HepG2 (cell line): Measurements from ENCODE around the gene CA9. TPM values are rescaled to one million over a fixed set of nuclear protein-coding genes. Genes with fewer than 3 reads are reported as not detected.

ENCODE experiments used
- CBX2 ChIP-seq, 2 experiments: fragments of 200-600 bp in 1 of 2; sonication (generic); formaldehyde crosslinking in 1 of 2; IDR thresholded peaks; 2 replicates each; pipeline versions ENCODE4 v1.7.0 to v1.8.1; 2018 to 2022; ENCODE audit warnings: low read depth in 2 of 2, low read length in 1 of 2, mild to moderate bottlenecking in 1 of 2, missing genetic modification reagents in 1 of 2
- ELF3 ChIP-seq: IDR thresholded peaks from 2 replicates; pipeline ENCODE4 v1.6.1; 2016; ENCODE audit warnings: missing genetic modification reagents, missing compliant biosample characterization
- KDM5B ChIP-seq: sonication (generic); formaldehyde crosslinking; IDR thresholded peaks from 2 replicates; pipeline ENCODE4 v1.4.0; 2020; ENCODE audit warnings: missing genetic modification reagents, mild to moderate bottlenecking, borderline replicate concordance
- MAFF ChIP-seq: IDR thresholded peaks from 2 replicates; pipeline ENCODE4 v1.6.1; 2011; ENCODE audit warnings: low read depth, low read length, improper control_type of control experiment
- NFYB ChIP-seq: sonication (generic); formaldehyde crosslinking; IDR thresholded peaks from 2 replicates; pipeline ENCODE4 v1.4.0; 2020; ENCODE audit warnings: missing genetic modification reagents
- NONO ChIP-seq, 2 experiments: fragments of 450-650 bp in 1 of 2; sonication (generic) in 1 of 2; formaldehyde crosslinking in 1 of 2; IDR thresholded peaks in 1 of 2; conservative IDR thresholded peaks in 1 of 2; 2 replicates each; pipeline versions ENCODE4 v1.6.1 to v1.8.0; 2017 to 2022; ENCODE audit warnings: mild to moderate bottlenecking in 1 of 2, missing genetic modification reagents in 1 of 2, moderate library complexity in 1 of 2
- TAF1 ChIP-seq: sonication (generic); formaldehyde crosslinking; IDR thresholded peaks from 2 replicates; pipeline ENCODE4 v1.4.0; 2020; ENCODE audit warnings: missing genetic modification reagents
- THAP11 ChIP-seq: IDR thresholded peaks from 2 replicates; pipeline ENCODE4 v1.6.1; 2016; ENCODE audit warnings: missing biosample characterization, missing genetic modification reagents
- ZFX ChIP-seq: sonication (generic); formaldehyde crosslinking; IDR thresholded peaks from 2 replicates; pipeline ENCODE4 v1.4.0; 2020; ENCODE audit warnings: mild to moderate bottlenecking, low read depth, missing genetic modification reagents, moderate library complexity
- ZFY ChIP-seq: sonication (generic); formaldehyde crosslinking; IDR thresholded peaks from 2 replicates; pipeline ENCODE4 v1.4.0; 2020; ENCODE audit warnings: missing genetic modification reagents
- ZMYM3 ChIP-seq: sonication (generic); formaldehyde crosslinking; IDR thresholded peaks from 2 replicates; pipeline ENCODE4 v1.5.1; 2020; ENCODE audit warnings: mild to moderate bottlenecking, missing genetic modification reagents
- ZNF317 ChIP-seq: sonication (generic); formaldehyde crosslinking; IDR thresholded peaks from 2 replicates; pipeline ENCODE4 v1.5.0; 2020; ENCODE audit warnings: mild to moderate bottlenecking, missing genetic modification reagents
- ZNF709 ChIP-seq: sonication (generic); formaldehyde crosslinking; IDR thresholded peaks from 2 replicates; pipeline ENCODE4 v1.5.0; 2020; ENCODE audit warnings: mild to moderate bottlenecking, missing genetic modification reagents
- polyA plus RNA-seq, 8 experiments: library from polyadenylated mRNA; depleted of rRNA in 3 of 8; stranded (reverse) in 7 of 8; unstranded in 1 of 8; fragments of >200 nt; fragmentation: Illumina TruSeq in 4 of 8; extraction: Trizol in 4 of 8; gene quantifications; 2 replicates each; pipeline versions ENCODE4 v1.2.1 to v1.2.3, GENCODE V29; 2011 to 2016; ENCODE audit warnings: low read depth in 4 of 8, missing spikeins in 1 of 8, mixed read lengths in 1 of 8; ENCODE audit not compliant: insufficient read depth in 1 of 8
- total RNA-seq, 5 experiments: library from RNA; depleted of rRNA; stranded (reverse); fragments of >200 nt; fragmentation: Illumina TruSeq; extraction: Trizol; gene quantifications; 2 replicates each; pipeline ENCODE4 v1.2.3, GENCODE V29; 2016; ENCODE audit warnings: low read depth in 1 of 5
- TF ChIP-seq, protein P1 (sequence below): IDR thresholded peaks from 2 replicates; pipeline ENCODE4 v1.4.0; 2020; ENCODE audit warnings: mild to moderate bottlenecking, missing genetic modification reagents
- TF ChIP-seq, protein P2 (sequence below): fragments of 450-650 bp; IDR thresholded peaks from 2 replicates; pipeline ENCODE4 v1.6.1; 2016
- TF ChIP-seq, protein P3 (sequence below): IDR thresholded peaks from 2 replicates; pipeline ENCODE4 v1.6.1; 2016; ENCODE audit warnings: missing compliant biosample characterization, missing genetic modification reagents, borderline replicate concordance
- TF ChIP-seq, protein P4 (sequence below): sonication (generic); formaldehyde crosslinking; IDR thresholded peaks from 2 replicates; pipeline ENCODE4 v1.5.0; 2020; ENCODE audit warnings: mild to moderate bottlenecking, missing genetic modification reagents, borderline replicate concordance
- TF ChIP-seq, protein P5 (sequence below): IDR thresholded peaks from 2 replicates; pipeline ENCODE4 v1.6.1; 2012; ENCODE audit warnings: inconsistent platforms

Gene CA9
- total and polyA plus RNA-seq, 2 of the 13 experiments (the other 11 are each of a cell fraction or from before 2014, with no cell fraction given), result 0.13 to 152 TPM

DNA sequence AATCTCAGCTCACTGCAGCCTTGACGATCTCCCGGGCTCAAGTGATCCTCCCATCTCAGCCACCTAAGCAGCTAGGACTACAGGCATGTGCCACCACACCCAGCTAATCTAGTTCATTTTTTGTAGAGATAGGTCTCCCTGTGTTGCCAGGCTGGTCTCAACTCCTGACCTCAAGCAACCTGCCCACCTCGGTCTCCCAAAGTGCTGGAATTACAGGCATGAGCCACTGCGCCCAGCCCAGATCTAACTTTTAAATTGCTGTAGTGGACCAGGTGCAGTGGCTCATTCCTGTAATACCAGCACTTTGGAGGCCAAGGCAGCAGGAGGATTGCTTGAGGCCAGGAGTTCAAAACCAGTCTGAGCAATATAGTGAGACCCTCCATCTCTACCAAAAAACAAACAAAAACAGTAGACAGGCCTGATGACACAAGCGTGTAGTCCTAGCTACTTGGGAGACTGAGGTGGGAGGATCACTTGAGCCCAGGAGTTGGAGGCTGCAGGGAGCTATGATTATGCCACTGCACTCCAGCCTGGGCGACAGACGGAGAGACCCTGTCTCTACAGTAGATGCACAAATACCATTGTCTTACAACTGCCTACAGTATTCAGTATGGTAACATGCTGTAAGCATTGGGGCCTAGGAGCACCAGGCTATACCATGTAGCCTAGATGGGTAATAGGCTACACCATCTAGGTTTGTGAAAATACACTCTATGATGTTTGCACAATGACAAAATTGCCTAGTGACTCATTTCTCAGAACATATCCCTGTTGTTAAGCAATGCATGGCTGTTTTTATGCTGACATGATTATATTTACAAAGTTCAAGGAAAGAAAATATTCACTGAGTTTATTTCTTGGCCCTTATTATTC, 21.5 kb upstream of the CA9 start (continued):
- TF ChIP-seq TAF1 (CRISPR knock-in tag) (no peak), THAP11 (peak; percentile 59; the same call in 1 of the 2 replicates), CBX2 (IDR thresholded peaks at IDR 0.05; ENCODE audit: low read depth, low read length) (no peak), CBX2 (CRISPR knock-in tag; IDR thresholded peaks at IDR 0.05; ENCODE audit: low read depth) (no peak), ZFX (0 out of 2 replicates have a peak, but pooled peaks have one; percentile 31), NFYB (CRISPR knock-in tag) (no peak), KDM5B (no peak), MAFF (peak; percentile 99), NONO (IDR thresholded peaks at IDR 0.05) (no peak), NONO (CRISPR knock-in tag; conservative IDR thresholded peaks at IDR 0.05) (no peak), ZFY (no peak), ZMYM3 (CRISPR knock-in tag) (peak; percentile 24; the same call in 1 of the 2 replicates), ZNF709 (CRISPR knock-in tag) (no peak), ZNF317 (0 out of 2 replicates have a peak, but pooled peaks have one; percentile 21), ELF3 (CRISPR knock-in tag) (peak; percentile 55)
- TF ChIP-seq, protein P1, sequence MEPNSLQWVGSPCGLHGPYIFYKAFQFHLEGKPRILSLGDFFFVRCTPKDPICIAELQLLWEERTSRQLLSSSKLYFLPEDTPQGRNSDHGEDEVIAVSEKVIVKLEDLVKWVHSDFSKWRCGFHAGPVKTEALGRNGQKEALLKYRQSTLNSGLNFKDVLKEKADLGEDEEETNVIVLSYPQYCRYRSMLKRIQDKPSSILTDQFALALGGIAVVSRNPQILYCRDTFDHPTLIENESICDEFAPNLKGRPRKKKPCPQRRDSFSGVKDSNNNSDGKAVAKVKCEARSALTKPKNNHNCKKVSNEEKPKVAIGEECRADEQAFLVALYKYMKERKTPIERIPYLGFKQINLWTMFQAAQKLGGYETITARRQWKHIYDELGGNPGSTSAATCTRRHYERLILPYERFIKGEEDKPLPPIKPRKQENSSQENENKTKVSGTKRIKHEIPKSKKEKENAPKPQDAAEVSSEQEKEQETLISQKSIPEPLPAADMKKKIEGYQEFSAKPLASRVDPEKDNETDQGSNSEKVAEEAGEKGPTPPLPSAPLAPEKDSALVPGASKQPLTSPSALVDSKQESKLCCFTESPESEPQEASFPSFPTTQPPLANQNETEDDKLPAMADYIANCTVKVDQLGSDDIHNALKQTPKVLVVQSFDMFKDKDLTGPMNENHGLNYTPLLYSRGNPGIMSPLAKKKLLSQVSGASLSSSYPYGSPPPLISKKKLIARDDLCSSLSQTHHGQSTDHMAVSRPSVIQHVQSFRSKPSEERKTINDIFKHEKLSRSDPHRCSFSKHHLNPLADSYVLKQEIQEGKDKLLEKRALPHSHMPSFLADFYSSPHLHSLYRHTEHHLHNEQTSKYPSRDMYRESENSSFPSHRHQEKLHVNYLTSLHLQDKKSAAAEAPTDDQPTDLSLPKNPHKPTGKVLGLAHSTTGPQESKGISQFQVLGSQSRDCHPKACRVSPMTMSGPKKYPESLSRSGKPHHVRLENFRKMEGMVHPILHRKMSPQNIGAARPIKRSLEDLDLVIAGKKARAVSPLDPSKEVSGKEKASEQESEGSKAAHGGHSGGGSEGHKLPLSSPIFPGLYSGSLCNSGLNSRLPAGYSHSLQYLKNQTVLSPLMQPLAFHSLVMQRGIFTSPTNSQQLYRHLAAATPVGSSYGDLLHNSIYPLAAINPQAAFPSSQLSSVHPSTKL (CRISPR knock-in tag), result peak; percentile 36; the same call in 1 of the 2 replicates
- TF ChIP-seq, protein P2, sequence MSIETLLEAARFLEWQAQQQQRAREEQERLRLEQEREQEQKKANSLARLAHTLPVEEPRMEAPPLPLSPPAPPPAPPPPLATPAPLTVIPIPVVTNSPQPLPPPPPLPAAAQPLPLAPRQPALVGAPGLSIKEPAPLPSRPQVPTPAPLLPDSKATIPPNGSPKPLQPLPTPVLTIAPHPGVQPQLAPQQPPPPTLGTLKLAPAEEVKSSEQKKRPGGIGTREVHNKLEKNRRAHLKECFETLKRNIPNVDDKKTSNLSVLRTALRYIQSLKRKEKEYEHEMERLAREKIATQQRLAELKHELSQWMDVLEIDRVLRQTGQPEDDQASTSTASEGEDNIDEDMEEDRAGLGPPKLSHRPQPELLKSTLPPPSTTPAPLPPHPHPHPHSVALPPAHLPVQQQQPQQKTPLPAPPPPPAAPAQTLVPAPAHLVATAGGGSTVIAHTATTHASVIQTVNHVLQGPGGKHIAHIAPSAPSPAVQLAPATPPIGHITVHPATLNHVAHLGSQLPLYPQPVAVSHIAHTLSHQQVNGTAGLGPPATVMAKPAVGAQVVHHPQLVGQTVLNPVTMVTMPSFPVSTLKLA, result no peak
- TF ChIP-seq, protein P3, sequence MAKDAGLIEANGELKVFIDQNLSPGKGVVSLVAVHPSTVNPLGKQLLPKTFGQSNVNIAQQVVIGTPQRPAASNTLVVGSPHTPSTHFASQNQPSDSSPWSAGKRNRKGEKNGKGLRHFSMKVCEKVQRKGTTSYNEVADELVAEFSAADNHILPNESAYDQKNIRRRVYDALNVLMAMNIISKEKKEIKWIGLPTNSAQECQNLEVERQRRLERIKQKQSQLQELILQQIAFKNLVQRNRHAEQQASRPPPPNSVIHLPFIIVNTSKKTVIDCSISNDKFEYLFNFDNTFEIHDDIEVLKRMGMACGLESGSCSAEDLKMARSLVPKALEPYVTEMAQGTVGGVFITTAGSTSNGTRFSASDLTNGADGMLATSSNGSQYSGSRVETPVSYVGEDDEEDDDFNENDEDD (CRISPR knock-in tag), result no peak
- TF ChIP-seq, protein P4, sequence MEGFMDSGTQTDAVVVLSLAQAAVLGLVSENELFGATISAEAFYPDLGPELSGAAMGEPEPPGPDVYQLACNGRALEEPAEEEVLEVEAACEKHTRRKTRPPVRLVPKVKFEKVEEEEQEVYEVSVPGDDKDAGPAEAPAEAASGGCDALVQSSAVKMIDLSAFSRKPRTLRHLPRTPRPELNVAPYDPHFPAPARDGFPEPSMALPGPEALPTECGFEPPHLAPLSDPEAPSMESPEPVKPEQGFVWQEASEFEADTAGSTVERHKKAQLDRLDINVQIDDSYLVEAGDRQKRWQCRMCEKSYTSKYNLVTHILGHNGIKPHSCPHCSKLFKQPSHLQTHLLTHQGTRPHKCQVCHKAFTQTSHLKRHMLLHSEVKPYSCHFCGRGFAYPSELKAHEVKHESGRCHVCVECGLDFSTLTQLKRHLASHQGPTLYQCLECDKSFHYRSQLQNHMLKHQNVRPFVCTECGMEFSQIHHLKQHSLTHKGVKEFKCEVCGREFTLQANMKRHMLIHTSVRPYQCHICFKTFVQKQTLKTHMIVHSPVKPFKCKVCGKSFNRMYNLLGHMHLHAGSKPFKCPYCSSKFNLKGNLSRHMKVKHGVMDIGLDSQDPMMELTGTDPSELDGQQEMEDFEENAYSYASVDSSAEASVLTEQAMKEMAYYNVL (CRISPR knock-in tag), result no peak
- TF ChIP-seq, protein P5, sequence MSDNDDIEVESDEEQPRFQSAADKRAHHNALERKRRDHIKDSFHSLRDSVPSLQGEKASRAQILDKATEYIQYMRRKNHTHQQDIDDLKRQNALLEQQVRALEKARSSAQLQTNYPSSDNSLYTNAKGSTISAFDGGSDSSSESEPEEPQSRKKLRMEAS, result no peak
